Fibroblast of the aortic adventitia (primary cell): ENCODE results near the gene STXBP5. TPM values are rescaled to one million over a fixed set of nuclear protein-coding genes. Genes with fewer than 3 reads are reported as not detected.

Experiments used
- DNase-seq: peaks from one replicate; pipeline ENCODE4 v3.0.0-alpha.2; 2010; ENCODE audit warnings: low read depth
- H3K4me3 ChIP-seq: 2 replicates; pipeline ENCODE4 v1.5.1; 2011; ENCODE audit warnings: low read depth, mild to moderate bottlenecking, control low read depth, low read length, moderate library complexity
- total RNA-seq: library from RNA; depleted of rRNA; stranded (reverse); fragments of >200 nt; gene quantifications from 2 replicates; pipeline ENCODE4 v1.2.3, GENCODE V29; 2012; ENCODE audit warnings: low replicate concordance
- TF ChIP-seq, protein P1 (sequence below): IDR thresholded peaks from 2 replicates; pipeline ENCODE4 v1.5.1; 2011; ENCODE audit warnings: mild to moderate bottlenecking, low read length, control low read depth, inconsistent platforms; ENCODE audit not compliant: insufficient read depth

The STXBP5 gene
- total RNA-seq, 1 donor, result 65.2 TPM

DNA sequence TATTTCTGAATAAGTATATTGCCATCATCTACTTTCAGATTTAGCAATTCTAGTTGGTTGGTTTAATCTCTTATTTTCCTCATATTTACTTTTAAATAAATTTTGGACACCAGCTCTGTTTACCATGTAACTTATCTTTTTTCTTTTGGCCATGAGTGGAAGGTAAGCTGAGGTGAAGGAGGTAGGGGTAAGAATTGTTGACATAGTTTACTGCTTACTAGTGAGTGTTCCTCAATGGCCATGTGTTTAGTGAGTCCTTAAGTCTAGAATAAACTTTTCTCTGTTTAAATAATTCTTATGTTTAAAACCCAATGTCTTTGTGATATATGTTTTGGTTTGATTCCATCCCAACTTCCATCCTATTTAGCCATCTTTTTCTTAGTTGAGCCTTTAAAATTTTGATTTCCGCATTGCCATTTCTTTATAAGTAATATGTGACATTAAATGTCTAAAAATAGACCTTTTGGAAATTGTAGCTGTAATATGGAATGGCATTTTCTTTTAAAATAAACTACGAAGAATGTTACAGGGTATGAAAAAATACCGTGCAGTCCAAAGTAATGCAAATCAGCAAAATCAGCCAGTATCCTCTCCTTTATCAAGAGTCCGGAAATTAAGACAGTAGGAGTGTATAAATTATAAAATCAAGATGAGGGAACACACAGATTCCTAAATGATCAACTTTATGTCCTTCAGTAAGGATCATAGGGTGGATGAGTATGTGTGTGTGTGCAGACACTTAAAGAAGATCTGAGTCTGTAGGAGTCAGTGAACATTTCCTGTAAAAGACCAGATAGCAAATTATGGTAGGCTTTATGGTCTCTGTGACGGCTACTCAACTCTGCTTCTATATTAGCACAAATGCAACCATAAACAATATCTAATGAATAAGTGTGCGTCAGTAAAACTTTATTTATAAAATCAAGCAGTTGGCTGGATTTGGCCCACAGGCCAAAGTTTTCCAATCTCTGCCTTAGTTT lies 10.3 kb downstream of the STXBP5 start:
- TF ChIP-seq, protein P1, sequence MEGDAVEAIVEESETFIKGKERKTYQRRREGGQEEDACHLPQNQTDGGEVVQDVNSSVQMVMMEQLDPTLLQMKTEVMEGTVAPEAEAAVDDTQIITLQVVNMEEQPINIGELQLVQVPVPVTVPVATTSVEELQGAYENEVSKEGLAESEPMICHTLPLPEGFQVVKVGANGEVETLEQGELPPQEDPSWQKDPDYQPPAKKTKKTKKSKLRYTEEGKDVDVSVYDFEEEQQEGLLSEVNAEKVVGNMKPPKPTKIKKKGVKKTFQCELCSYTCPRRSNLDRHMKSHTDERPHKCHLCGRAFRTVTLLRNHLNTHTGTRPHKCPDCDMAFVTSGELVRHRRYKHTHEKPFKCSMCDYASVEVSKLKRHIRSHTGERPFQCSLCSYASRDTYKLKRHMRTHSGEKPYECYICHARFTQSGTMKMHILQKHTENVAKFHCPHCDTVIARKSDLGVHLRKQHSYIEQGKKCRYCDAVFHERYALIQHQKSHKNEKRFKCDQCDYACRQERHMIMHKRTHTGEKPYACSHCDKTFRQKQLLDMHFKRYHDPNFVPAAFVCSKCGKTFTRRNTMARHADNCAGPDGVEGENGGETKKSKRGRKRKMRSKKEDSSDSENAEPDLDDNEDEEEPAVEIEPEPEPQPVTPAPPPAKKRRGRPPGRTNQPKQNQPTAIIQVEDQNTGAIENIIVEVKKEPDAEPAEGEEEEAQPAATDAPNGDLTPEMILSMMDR, result no peak
- H3K4me3 ChIP-seq, result no peak overlapping the region
- no peak for DNase-seq

DNA sequence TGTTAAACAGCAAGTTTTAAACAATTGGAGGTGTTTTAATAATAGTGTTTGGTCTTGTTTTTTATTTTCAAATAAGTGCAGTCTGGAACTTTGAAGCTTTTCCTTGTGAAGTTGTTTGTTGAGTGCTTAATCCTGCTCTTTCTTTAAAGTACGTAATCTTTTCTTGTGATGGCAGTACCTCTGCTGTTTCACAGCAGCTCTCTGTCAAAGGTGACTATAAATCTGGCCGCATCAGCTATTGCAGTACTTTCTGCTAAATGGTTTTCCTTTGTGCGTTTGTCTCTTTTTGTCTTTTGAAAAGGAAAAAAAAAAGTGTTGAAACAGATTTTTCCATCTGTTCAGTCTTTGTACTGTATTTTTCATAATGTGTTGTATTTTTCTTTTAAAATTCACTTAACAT lies 12.7 kb downstream of the STXBP5 start:
- no peak for DNase-seq
- no peak overlapping the region for H3K4me3 ChIP-seq
- TF ChIP-seq, protein P1, result no peak

GRCh38 chr6:147217840-147218404 lies 13.7 kb downstream of the STXBP5 start:
- TF ChIP-seq, protein P1, result no peak
- no peak for DNase-seq
- H3K4me3 ChIP-seq, result no peak overlapping the region

- DNase-seq, result no peak
- H3K4me3 ChIP-seq, result no peak overlapping the region
- TF ChIP-seq, protein P1, result no peak
Measured at GRCh38 chr6:147218797-147219196, 14.6 kb downstream of the STXBP5 start.

GRCh38 chr6:147219463-147219862 lies 15.2 kb downstream of the STXBP5 start:
- H3K4me3 ChIP-seq, result no peak overlapping the region
- TF ChIP-seq, protein P1, result no peak

DNA sequence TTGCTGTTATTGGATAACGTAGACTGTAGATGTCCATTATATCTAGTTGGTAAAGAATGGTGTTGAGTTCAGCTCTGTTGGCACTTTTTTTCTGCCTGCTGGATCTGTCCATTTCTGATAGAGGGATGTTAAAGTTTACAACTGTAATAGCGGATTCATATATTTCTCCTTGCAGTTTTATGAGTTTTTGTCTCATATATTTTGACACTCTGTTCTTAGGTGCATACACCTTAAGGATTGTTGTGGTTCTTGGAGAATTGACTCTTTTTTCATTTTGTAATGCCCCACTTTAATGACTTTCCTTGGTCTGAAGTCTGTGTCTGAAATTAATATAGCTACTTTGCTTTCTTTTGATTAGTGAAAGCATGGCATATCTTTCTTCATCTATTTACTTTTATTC lies 16.1 kb downstream of the STXBP5 start:
- H3K4me3 ChIP-seq, result no peak overlapping the region
- DNase-seq, result no peak
- TF ChIP-seq, protein P1, result no peak

More at GRCh38 chr6:147219463-147219862, 15.2 kb downstream of the STXBP5 start:
- DNase-seq, result no peak
